T-helper 2 cell treated with Interferon-gamma antibody and Interleukin-4, amounts not matched to agents 5 μg/mL and 100 μg/mL, for 36 hours (primary cell): ENCODE data around the gene TOPBP1.

Source experiments
- DNase-seq: peaks from one replicate; pipeline ENCODE4 v3.0.0; 2021; ENCODE audit warnings: low spot score
- H3K27ac Mint-ChIP-seq: one replicate; pipeline ENCODE4 v1.8.0; 2021; ENCODE audit warnings: mild to moderate bottlenecking, mixed read lengths
- H3K27me3 Mint-ChIP-seq: one replicate; pipeline ENCODE4 v1.8.0; 2021; ENCODE audit warnings: low read depth, mixed read lengths
- H3K36me3 Mint-ChIP-seq: one replicate; pipeline ENCODE4 v1.8.0; 2021; ENCODE audit warnings: low read depth, mixed read lengths
- H3K4me1 Mint-ChIP-seq: one replicate; pipeline ENCODE4 v1.8.0; 2021; ENCODE audit warnings: low read depth, mixed read lengths
- H3K4me3 Mint-ChIP-seq: one replicate; pipeline ENCODE4 v1.8.0; 2022; ENCODE audit warnings: mild to moderate bottlenecking, moderate library complexity, mixed read lengths
- H3K9me3 Mint-ChIP-seq: one replicate; pipeline ENCODE4 v1.8.0; 2021; ENCODE audit warnings: mixed read lengths

Gene TOPBP1

DNA sequence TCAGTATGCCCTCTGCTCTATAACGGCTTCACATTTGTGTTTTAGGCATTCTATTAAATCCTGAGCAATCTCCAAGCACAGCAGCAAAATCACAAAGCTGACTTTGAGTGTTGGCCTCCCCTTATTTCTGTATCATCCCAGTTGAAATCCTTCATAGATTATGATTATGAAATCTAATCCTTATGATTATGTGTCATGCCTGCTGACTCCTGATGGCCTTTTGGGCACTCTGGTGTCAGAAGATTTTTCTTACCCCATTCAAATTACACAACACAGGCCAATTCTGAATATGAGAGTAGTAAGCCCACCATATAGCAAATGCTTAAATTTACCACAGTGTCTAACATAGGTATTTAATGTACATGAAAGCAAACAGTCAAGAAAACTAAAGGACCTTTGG lies 53.9 kb downstream of the TOPBP1 start:
- DNase-seq: no peak
- Mint-ChIP-seq H3K27me3 (no peaks in the 10 kb centered on the region), H3K4me1 (peaks cover 6% of the 10 kb centered on the region), H3K27ac (no peak overlapping the region), H3K9me3 (no peaks in the 10 kb centered on the region), H3K36me3 (peaks cover 70% of the 10 kb centered on the region), H3K4me3 (no peak overlapping the region)

DNA sequence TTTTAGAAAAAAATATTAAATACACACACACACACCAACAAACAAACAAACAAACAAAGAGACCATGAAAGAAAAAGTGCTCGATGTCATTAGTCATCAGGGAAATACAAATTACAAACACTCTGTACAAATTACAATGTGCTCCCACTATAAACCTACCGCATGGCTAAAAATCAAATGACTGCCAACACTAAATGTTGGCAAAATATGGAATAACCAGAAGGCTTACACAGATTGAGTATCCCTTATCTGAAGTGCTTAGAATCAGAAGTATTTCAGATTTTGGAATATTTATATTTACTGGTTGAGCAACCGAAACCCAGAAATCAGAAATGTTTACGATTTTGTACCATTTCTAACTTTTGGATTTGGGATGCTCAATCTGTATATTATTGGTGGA lies 54.8 kb downstream of the TOPBP1 start:
- peaks cover 6% of the 10 kb centered on the region for H3K4me1 Mint-ChIP-seq
- no peaks in the 10 kb centered on the region for H3K9me3 Mint-ChIP-seq
- H3K27me3 Mint-ChIP-seq: no peaks in the 10 kb centered on the region
- peak overlapping the region; percentile 41 for H3K27ac Mint-ChIP-seq
- DNase-seq: no peak
- H3K4me3 Mint-ChIP-seq: no peak overlapping the region
- H3K36me3 Mint-ChIP-seq: peaks cover 71% of the 10 kb centered on the region

DNA sequence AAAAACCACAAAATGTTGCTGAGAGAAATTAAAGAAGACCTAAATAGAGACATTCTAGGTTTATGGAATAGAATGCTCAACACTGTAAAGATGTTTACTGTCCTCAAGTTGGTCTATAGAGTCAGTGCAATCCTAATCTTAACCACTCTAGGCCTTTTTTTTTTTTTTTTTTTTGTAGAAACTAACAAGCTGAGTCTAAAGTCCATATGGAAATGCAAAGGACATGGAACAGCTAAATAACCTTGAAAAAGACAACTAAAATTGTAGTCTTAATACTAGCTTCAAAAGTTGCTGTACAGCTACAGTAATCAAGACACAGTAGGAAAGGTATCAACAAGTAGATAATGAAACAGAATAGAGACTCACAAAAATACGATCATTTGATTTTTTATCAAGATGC lies 55.4 kb downstream of the TOPBP1 start:
- H3K9me3 Mint-ChIP-seq: no peaks in the 10 kb centered on the region
- no peak for DNase-seq
- H3K36me3 Mint-ChIP-seq: peaks cover 71% of the 10 kb centered on the region
- H3K4me3 Mint-ChIP-seq: no peak overlapping the region
- peaks cover 6% of the 10 kb centered on the region for H3K4me1 Mint-ChIP-seq
- H3K27me3 Mint-ChIP-seq: no peaks in the 10 kb centered on the region
- H3K27ac Mint-ChIP-seq: no peak overlapping the region

DNA sequence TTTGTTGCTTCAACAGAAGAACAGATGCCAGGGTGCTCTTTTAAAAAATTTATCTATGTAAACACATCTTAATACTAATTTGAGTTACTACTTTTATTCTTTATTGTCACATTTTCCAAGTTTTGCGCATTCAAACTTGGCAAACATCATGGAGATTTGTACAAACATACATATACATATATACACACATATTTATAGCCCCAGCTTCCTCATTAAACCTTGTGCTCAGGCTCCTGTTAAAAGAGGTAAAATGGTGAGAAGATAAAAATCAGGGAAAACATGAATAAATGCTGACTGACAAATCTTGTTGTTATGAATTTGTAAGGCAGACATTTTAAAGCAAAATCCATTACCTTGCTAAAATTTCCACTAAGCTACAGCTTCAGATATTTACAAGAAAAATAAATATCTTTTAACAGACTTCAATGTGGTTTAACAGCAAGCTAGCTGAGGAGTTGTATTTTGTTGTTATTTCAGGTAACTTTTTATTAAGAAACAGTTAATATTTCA lies 61.1 kb downstream of the TOPBP1 start:
- H3K4me1 Mint-ChIP-seq: peaks cover 4% of the 10 kb centered on the region

DNA sequence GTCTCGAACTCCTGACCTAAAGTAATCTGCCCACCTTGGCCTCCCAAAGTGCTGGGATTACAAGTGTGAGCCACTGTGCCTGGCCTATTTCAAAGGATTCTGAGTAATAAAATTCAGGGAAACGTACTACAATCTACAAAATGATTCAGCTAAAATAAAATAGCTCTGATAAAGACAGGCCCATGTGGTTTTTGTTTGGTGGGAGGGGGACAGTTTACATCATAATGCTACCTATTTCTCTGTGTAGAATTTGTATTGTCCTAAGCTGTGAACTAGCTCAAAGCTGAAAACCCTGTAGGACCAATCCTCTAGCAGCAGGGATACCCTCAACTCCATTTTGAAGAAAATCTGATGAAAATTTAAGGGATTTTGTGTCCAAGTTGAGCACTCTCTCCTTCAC lies 62.5 kb downstream of the TOPBP1 start:
- H3K4me1 Mint-ChIP-seq: peaks cover 11% of the 10 kb centered on the region
- H3K27ac Mint-ChIP-seq: no peak overlapping the region
- no peak overlapping the region for H3K4me3 Mint-ChIP-seq
- no peaks in the 10 kb centered on the region for H3K9me3 Mint-ChIP-seq
- DNase-seq: no peak
- H3K36me3 Mint-ChIP-seq: peaks cover 31% of the 10 kb centered on the region
- no peaks in the 10 kb centered on the region for H3K27me3 Mint-ChIP-seq

More for the DNA sequence above, 61.1 kb downstream of the TOPBP1 start:
- Mint-ChIP-seq H3K9me3 (no peaks in the 10 kb centered on the region), H3K36me3 (peaks cover 40% of the 10 kb centered on the region), H3K4me3 (no peak overlapping the region), H3K27ac (no peak overlapping the region), H3K27me3 (no peaks in the 10 kb centered on the region)
- no peak for DNase-seq

DNA sequence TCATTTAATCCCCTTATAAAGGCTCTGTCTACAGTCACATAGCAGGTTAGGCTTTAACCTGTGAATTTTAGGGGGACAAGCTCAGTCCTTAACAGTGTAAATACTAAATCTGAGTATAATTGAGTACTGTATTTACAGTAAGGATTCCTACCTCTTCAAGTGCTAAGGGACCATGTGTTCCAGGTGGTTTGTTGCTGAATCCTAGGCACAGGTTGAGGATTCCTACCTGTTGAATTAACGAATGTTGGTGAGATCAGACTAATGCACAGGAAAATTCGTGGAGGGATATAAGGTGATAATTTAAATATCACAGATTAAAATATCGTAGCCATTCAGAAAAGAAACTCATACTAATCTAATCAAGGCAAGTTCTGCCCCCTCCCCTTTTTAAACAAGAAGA lies 63.3 kb downstream of the TOPBP1 start:
- Mint-ChIP-seq H3K4me1 (peaks cover 10% of the 10 kb centered on the region), H3K4me3 (no peak overlapping the region), H3K36me3 (peaks cover 29% of the 10 kb centered on the region), H3K27ac (no peak overlapping the region), H3K27me3 (no peaks in the 10 kb centered on the region), H3K9me3 (no peaks in the 10 kb centered on the region)
- no peak for DNase-seq

DNA sequence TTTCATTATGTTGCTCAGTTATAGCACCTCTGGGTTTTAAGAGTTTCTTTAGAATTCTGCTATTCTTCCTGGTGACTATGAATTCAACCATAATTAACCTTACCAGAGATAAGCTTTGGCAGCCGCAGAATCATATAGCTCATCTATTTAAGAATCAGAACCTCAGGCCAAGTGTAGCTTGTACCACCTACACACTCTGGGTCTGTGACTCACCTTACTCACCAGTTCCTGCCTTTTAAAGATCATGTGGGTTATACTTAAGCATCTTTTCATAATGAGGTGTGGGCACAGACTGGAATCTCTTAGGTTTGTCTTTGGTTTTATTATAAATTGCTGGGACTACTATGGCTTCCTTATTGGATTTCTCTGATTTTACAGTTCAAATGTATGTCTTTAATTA lies 66.4 kb downstream of the TOPBP1 start:
- Mint-ChIP-seq H3K27ac (no peak overlapping the region), H3K4me1 (peaks cover 7% of the 10 kb centered on the region), H3K9me3 (no peaks in the 10 kb centered on the region), H3K36me3 (peaks cover 12% of the 10 kb centered on the region), H3K4me3 (no peak overlapping the region), H3K27me3 (no peaks in the 10 kb centered on the region)
- DNase-seq: peak; percentile 73

DNA sequence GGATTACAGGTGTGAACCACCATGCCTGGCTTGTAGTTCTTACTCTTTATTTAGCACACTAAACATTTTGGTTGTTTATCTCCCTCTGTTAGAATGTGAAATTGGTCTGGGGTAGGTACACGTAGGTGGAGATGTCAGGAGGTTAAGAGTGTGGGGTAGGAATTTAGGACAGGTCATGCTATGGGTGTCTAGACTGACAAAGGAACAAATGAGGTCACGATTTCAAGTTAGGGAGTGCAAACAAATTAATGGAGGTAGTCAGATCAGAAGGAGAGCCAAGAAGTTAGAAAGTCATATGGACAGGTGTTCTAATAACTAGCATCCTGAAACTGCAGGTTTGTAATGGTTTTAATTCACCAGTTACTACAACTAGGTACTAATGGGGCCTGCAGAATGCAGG lies 68.5 kb downstream of the TOPBP1 start:
- DNase-seq: no peak
- Mint-ChIP-seq H3K27me3 (no peaks in the 10 kb centered on the region), H3K36me3 (peaks cover 24% of the 10 kb centered on the region), H3K27ac (no peak overlapping the region), H3K4me3 (no peak overlapping the region), H3K9me3 (no peaks in the 10 kb centered on the region), H3K4me1 (peaks cover 9% of the 10 kb centered on the region)

DNA sequence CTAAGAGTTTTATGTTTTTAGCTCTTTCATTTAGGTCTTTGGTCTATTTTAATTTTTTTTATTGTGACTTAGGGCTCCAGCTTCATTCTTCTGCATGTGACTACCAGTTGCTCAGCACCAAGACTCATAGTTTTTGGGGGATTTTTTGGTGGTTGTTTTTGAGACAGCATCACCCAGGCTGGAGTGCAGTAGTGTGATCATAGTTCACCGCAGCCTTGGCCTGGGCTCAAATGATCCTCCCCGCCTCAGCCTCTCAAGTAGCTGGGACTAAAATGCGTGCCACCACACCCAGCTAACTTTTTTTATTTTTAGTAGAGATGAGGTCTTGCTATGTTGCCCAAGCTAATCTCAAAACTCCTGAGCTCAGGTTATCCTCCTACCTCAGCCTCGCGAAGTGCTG lies 68.9 kb downstream of the TOPBP1 start:
- H3K27ac Mint-ChIP-seq: no peak overlapping the region

DNA sequence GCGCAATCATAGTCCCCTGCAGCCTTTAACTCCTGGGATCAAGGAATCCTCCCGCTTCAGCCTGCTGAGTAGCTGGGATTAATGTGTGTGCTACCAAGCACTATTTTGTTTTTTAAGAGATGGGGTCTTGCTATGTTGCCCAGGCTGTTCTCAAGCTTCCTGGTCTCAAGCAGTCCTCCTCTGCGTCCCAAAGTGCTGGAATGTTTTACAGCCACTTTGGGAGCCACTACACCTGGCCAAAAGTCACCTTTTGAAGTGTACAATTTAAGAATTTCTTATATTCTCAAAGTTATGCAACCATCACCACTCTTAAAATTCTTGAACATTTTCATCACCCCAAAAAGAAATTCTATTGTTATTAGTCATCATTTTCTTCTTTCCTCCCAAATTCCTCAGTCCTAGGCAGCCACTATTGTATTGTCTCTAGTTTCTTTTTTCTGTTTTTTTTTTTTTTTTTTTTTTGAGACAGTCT lies 70.4 kb downstream of the TOPBP1 start:
- peaks cover 10% of the 10 kb centered on the region for H3K4me1 Mint-ChIP-seq
- no peak overlapping the region for H3K27ac Mint-ChIP-seq
- no peaks in the 10 kb centered on the region for H3K27me3 Mint-ChIP-seq
- peaks cover 31% of the 10 kb centered on the region for H3K36me3 Mint-ChIP-seq
- H3K4me3 Mint-ChIP-seq: no peak overlapping the region
- no peak for DNase-seq
- H3K9me3 Mint-ChIP-seq: no peaks in the 10 kb centered on the region

More for the DNA sequence above, 68.9 kb downstream of the TOPBP1 start:
- Mint-ChIP-seq H3K36me3 (peaks cover 24% of the 10 kb centered on the region), H3K27me3 (no peaks in the 10 kb centered on the region), H3K9me3 (no peaks in the 10 kb centered on the region), H3K4me1 (peaks cover 9% of the 10 kb centered on the region), H3K4me3 (no peak overlapping the region)
- no peak for DNase-seq

DNA sequence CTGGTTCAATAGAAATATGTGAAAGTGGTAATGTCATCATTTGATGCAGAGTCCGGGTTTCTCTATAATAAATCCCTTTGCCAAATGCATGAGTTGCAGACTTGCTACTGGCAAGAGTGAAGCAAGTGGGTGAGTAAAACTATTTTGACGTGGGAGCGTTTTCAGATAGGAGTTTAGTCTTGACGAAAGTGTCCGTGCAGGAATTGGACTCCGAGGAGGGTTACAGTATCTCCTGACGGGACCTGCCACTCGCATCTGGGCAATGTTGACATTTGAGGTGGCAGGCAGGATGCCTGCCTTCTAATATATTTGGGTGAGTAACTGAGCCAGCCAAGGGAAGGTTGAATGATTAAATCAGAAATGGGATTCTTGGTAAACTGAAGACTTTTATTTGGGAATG lies 72.2 kb downstream of the TOPBP1 start:
- Mint-ChIP-seq H3K4me3 (no peak overlapping the region), H3K27ac (no peak overlapping the region), H3K4me1 (peaks cover 2% of the 10 kb centered on the region), H3K27me3 (no peaks in the 10 kb centered on the region), H3K36me3 (peaks cover 43% of the 10 kb centered on the region), H3K9me3 (no peaks in the 10 kb centered on the region)
- DNase-seq: no peak

DNA sequence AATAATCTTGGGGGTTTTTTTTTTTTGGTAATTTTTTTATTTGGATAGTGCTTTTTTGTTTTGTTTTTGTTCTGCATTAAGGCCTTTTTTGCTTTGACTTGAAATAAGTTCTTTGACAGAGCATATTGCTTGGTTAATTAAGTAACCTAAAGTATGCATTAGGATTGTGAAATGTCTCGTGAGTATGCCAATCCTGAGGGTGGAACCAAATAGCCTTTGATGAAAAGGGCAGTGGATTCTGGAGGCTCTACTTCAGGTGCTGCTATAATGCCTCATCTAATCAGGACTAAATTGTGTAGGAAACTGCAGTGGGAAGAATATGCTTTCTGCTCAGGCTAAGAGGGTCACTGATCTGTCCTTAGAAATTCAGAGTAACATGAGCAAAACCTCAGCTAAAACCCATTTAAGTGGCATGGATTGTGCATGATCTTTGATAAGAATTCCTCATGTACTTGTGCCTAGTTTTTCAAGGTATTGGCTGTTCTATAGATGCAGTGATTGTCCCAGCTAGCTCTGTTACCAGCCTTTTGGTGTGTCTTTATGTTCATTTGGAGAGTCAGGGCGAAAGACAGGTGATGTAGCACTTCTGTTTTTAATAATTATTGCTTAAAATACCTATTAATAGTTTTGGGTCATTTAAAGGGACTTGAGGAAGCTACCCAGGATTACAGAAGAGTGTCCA lies 72.8 kb downstream of the TOPBP1 start:
- H3K4me1 Mint-ChIP-seq: peaks cover 2% of the 10 kb centered on the region
- no peak overlapping the region for H3K4me3 Mint-ChIP-seq
- H3K27ac Mint-ChIP-seq: no peak overlapping the region
- DNase-seq: no peak
- no peaks in the 10 kb centered on the region for H3K27me3 Mint-ChIP-seq
- no peaks in the 10 kb centered on the region for H3K9me3 Mint-ChIP-seq
- H3K36me3 Mint-ChIP-seq: peaks cover 48% of the 10 kb centered on the region

DNA sequence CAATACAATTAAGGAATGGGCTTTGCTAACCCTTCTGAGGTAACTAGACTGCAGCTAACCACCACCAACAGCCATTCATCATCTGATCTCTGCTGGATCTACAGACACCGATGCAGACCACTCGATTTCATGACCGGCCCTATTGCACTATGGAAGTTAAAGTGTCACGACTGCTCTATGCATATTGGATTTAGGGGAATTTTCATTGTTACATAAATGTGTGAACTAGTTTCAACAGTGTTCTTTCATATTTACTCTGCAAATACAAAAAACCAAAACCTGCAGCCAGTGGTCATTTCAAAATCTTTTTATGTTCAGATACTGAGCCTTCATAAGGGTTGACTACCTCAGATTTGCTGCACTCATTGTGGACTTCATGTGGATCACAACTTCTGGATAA lies 73.7 kb downstream of the TOPBP1 start:
- no peaks in the 10 kb centered on the region for H3K27me3 Mint-ChIP-seq
- H3K27ac Mint-ChIP-seq: no peak overlapping the region
- no peaks in the 10 kb centered on the region for H3K9me3 Mint-ChIP-seq
- H3K4me1 Mint-ChIP-seq: peaks cover 5% of the 10 kb centered on the region
- peaks cover 55% of the 10 kb centered on the region for H3K36me3 Mint-ChIP-seq
- no peak for DNase-seq
- no peak overlapping the region for H3K4me3 Mint-ChIP-seq

DNA sequence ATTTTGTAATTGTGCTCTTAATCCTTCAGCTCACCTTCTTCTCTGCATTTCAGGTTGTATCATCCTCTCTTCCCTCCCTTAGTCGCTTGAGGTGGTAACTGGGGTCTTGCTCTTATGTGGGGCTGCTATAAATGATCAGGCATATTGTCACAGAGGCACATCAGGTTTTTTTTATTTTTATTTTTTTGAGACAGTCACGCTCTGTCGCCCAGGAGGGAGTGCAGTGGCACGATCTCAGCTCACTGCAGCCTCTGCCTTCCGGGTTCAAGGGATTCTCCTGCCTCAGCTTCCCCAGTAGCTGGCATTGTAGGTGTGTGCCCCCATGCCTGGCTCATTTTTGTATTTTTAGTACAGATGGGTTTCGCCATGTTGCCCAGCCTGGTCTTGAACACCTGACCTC lies 78.3 kb downstream of the TOPBP1 start:
- Mint-ChIP-seq H3K4me1 (peaks cover 17% of the 10 kb centered on the region), H3K4me3 (no peak overlapping the region), H3K27ac (no peak overlapping the region), H3K36me3 (peaks cover 73% of the 10 kb centered on the region), H3K27me3 (no peaks in the 10 kb centered on the region), H3K9me3 (no peaks in the 10 kb centered on the region)
- DNase-seq: no peak
